ENCODE measurements around the gene SMYD3.

DNA sequence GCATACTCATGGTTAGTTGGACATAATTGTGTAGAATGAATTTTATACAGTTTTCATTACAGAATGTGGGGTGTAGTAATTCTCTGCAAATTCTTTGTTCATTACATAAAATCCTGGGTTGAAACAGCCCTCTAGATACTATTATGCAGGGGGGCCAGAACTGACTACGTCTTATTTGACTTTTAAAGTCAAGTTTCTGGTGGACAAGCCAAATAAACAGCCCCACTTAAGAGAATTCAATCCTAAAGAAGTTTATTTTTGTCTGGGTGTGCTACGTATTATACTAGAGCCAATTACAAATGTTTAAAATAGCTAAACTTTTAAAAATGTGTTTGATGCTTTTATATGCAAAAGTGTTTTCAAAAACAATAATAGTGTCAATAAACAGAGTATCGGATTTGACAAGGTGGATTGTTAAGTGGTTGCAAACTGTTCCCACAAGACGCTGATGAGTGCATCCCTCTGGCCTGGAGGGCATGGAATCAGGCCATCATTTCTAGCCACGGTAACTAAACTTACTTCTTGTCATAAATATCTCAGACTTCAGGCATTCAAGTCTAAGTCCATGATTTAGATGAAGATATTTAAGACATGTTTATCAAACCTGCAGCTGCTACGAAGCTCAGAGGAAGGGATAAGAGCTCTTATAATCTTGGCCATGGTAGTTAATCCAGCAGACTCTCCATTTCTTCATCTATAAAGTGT is 706.0 kb downstream of the SMYD3 start:
- TF ChIP-seq, protein P1, sequence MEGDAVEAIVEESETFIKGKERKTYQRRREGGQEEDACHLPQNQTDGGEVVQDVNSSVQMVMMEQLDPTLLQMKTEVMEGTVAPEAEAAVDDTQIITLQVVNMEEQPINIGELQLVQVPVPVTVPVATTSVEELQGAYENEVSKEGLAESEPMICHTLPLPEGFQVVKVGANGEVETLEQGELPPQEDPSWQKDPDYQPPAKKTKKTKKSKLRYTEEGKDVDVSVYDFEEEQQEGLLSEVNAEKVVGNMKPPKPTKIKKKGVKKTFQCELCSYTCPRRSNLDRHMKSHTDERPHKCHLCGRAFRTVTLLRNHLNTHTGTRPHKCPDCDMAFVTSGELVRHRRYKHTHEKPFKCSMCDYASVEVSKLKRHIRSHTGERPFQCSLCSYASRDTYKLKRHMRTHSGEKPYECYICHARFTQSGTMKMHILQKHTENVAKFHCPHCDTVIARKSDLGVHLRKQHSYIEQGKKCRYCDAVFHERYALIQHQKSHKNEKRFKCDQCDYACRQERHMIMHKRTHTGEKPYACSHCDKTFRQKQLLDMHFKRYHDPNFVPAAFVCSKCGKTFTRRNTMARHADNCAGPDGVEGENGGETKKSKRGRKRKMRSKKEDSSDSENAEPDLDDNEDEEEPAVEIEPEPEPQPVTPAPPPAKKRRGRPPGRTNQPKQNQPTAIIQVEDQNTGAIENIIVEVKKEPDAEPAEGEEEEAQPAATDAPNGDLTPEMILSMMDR (IDR thresholded peaks at IDR 0.05): no peak
- no peak for TF ChIP-seq POLR2A (IDR thresholded peaks at IDR 0.05)
